Measurements from ENCODE around the gene FXR2. TPM values are rescaled to one million over a fixed set of nuclear protein-coding genes. Genes with fewer than 3 reads are reported as not detected.

Gene FXR2
- total RNA-seq, 4 donors from 2014 or later, result 11.7 to 25.4 (median 22.4) TPM

DNA sequence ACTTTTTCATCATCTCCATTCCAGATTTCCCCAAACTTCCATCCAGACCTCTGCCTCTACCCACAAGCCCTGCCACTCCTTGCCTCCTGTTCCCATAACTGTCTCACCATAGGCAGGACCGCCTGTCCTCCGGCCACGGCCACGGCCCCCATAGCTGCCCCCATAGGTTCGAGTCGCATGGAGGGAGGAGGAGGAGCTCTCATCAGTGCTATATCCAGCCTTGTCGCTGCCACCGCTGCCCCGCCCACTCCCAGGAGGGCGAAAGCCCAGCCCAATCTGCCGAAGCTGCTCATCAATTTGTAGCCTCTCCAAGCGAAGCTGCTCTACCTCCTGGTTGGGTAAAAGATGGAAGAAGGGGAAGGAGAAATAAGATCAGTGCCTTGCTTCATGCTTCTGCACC lies 21.4 kb downstream of the FXR2 start:
- no peaks in the 10 kb centered on the region for H3K9me3 ChIP-seq
- H3K4me3 ChIP-seq, result no peak overlapping the region
- TF ChIP-seq EP300 (IDR thresholded peaks at IDR 0.05; ENCODE audit: low read depth) (no peak), POLR2AphosphoS5 (IDR thresholded peaks at IDR 0.05) (no peak), POLR2A (IDR thresholded peaks at IDR 0.05) (no peak)
- TF ChIP-seq, protein P1, sequence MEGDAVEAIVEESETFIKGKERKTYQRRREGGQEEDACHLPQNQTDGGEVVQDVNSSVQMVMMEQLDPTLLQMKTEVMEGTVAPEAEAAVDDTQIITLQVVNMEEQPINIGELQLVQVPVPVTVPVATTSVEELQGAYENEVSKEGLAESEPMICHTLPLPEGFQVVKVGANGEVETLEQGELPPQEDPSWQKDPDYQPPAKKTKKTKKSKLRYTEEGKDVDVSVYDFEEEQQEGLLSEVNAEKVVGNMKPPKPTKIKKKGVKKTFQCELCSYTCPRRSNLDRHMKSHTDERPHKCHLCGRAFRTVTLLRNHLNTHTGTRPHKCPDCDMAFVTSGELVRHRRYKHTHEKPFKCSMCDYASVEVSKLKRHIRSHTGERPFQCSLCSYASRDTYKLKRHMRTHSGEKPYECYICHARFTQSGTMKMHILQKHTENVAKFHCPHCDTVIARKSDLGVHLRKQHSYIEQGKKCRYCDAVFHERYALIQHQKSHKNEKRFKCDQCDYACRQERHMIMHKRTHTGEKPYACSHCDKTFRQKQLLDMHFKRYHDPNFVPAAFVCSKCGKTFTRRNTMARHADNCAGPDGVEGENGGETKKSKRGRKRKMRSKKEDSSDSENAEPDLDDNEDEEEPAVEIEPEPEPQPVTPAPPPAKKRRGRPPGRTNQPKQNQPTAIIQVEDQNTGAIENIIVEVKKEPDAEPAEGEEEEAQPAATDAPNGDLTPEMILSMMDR (IDR thresholded peaks at IDR 0.05), result no peak
- peaks cover 0 to 59% (median 29%) of the 10 kb centered on the region in 4 donors for H3K36me3 ChIP-seq
- no peaks in the 10 kb centered on the region for H3K27me3 ChIP-seq
- 84 to 88% methylated on average over 6 to 12 of the region's 12 CpGs for WGBS, 2 donors (ENCODE audit: low coverage in 1 of 2)
- intact Hi-C loops (cut with DNase I; ENCODE audit: low total_unique reads), result no loop called here
- peaks cover 0 to 22% (median 13%) of the 10 kb centered on the region in 4 donors for H3K4me1 ChIP-seq
- DNase-seq, result no peak
- H3K27ac ChIP-seq, result no peak overlapping the region
- in situ Hi-C loops (cut with MboI; ENCODE audit: low pct_ligation_motif_present in 1 of 4, low pct_unique_long_range_greater_than_20kb in 1 of 4, low sequenced_read_pairs in 3 of 4), result no loop called here

DNA sequence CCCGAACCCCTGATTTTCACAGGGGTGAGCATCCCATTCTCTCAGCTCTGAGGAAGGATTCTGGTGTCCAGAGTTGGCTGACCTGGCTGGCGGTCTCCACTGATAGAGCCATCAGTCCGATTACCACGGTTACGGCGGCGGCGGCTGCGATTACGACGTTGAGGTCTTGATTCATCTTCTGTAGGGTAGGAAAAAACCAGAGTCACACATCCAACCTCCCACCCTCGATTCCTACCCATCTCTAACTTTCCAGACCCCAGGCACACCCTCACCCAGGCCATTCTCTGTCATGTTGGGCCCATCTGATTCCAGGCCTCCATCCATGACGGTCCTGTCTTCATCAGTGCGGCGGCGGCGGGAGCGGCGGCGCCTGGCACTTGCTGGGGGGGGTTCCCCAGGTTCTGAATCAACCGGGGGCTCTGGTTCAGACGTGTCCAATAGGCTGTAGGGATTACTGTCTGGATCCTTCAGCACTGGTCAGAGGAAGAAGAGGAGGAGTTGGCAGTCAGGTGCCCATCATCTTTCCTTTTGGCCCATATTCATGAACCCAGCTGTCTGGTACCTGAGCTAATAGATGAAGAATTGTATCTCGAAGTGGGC lies 22.2 kb downstream of the FXR2 start:
- WGBS, 2 donors (ENCODE audit: low coverage in 1 of 2), result 93% methylated on average over 23 of the region's 23 CpGs; no CpG with 5 or more reads in 1 of the 2 donors
- H3K27me3 ChIP-seq, result no peaks in the 10 kb centered on the region
- peaks cover 0 to 56% (median 27%) of the 10 kb centered on the region in 4 donors for H3K36me3 ChIP-seq
- intact Hi-C loops (cut with DNase I; ENCODE audit: low total_unique reads), result no loop called here
- in situ Hi-C loops (cut with MboI; ENCODE audit: low pct_ligation_motif_present in 1 of 4, low pct_unique_long_range_greater_than_20kb in 1 of 4, low sequenced_read_pairs in 3 of 4), result no loop called here
- TF ChIP-seq EP300 (IDR thresholded peaks at IDR 0.05; ENCODE audit: low read depth) (no peak), POLR2AphosphoS5 (IDR thresholded peaks at IDR 0.05) (no peak)
- TF ChIP-seq, protein P1 (IDR thresholded peaks at IDR 0.05), result no peak
- H3K4me3 ChIP-seq, result no peak overlapping the region
- DNase-seq, result no peak
- no peaks in the 10 kb centered on the region for H3K9me3 ChIP-seq
- peaks cover 0 to 28% (median 17%) of the 10 kb centered on the region in 4 donors for H3K4me1 ChIP-seq
- H3K27ac ChIP-seq, result no peak overlapping the region

DNA sequence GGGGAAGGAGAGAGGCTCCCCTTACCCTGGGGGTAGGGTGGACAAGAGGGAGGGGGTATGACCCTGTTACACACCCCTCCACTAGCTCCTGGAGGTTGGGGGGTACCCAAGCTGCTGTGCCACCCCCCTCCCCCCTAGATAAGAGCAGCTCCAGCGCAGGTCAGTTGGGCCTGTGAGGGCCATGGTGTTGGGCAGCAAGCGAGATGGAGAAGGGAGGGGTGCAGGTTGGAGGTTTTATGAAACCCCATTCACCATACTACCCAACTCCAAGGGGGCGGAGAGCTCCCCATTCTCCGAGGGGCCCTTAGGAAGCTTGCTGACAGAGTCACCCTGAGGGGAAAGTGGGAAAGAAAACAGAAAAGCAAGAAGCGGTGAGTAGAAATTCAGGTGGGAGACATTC lies 23.1 kb downstream of the FXR2 start:
- in situ Hi-C loops (cut with MboI; ENCODE audit: low pct_ligation_motif_present in 1 of 4, low pct_unique_long_range_greater_than_20kb in 1 of 4, low sequenced_read_pairs in 3 of 4), result no loop called here
- intact Hi-C loops (cut with DNase I; ENCODE audit: low total_unique reads), result no loop called here
- no peaks in the 10 kb centered on the region for H3K9me3 ChIP-seq
- no peaks in the 10 kb centered on the region for H3K27me3 ChIP-seq
- no peak for DNase-seq
- peaks cover 0 to 25% (median 15%) of the 10 kb centered on the region in 4 donors for H3K4me1 ChIP-seq
- 82 to 88% methylated on average over 3 to 5 of the region's 5 CpGs for WGBS, 2 donors (ENCODE audit: low coverage in 1 of 2)
- H3K27ac ChIP-seq, result no peak overlapping the region
- TF ChIP-seq EP300 (IDR thresholded peaks at IDR 0.05; ENCODE audit: low read depth), result no peak
- no peak for TF ChIP-seq POLR2AphosphoS5 (IDR thresholded peaks at IDR 0.05)
- no peak for TF ChIP-seq POLR2A (IDR thresholded peaks at IDR 0.05)
- TF ChIP-seq, protein P1 (IDR thresholded peaks at IDR 0.05), result no peak
- H3K4me3 ChIP-seq, result no peak overlapping the region
- peaks cover 0 to 54% (median 24%) of the 10 kb centered on the region in 4 donors for H3K36me3 ChIP-seq

DNA sequence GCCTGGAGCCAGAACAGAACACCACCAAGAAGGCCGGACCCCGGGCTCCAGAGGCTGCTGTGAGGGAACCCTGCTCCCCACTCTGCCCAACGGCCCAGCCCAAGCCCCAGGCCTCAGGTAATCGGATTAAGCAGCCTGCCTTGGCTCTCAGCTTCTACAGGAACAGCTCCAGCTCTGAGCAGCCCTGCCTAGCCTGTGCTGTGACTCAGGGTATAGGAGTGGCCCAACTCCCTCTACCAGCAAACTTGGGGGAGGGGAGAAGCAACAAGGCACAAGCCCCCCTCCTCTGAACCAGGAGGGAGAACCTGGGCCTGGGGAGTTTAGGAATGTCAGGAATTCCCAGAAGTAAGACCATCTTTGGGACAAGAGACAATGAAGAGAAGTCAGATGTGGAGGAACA lies 24.0 kb downstream of the FXR2 start:
- no peak overlapping the region for H3K4me3 ChIP-seq
- in situ Hi-C loops (cut with MboI; ENCODE audit: low pct_ligation_motif_present in 1 of 4, low pct_unique_long_range_greater_than_20kb in 1 of 4, low sequenced_read_pairs in 3 of 4) (no loop called here), intact Hi-C loops (cut with DNase I; ENCODE audit: low total_unique reads) (no loop called here)
- no peak overlapping the region for H3K27ac ChIP-seq
- TF ChIP-seq POLR2A (IDR thresholded peaks at IDR 0.05) (no peak), EP300 (IDR thresholded peaks at IDR 0.05; ENCODE audit: low read depth) (no peak), POLR2AphosphoS5 (IDR thresholded peaks at IDR 0.05) (no peak)
- TF ChIP-seq, protein P1 (IDR thresholded peaks at IDR 0.05), result no peak
- 70% methylated on average over 4 of the region's 4 CpGs; no CpG with 5 or more reads in 1 of the 2 donors for WGBS, 2 donors (ENCODE audit: low coverage in 1 of 2)
- no peaks in the 10 kb centered on the region for H3K27me3 ChIP-seq
- DNase-seq, result no peak
- H3K4me1 ChIP-seq, result peaks cover 0 to 25% (median 17%) of the 10 kb centered on the region in 4 donors
- H3K9me3 ChIP-seq, result no peaks in the 10 kb centered on the region
- H3K36me3 ChIP-seq, result peaks cover 0 to 48% (median 22%) of the 10 kb centered on the region in 4 donors

Data from transverse colon (tissue), 4 donors.